SKM-1 treated with dmso at 0.1 percent for 144 hours (cell line): ENCODE data around the gene CSH1.
"Not testable (repeated sequence)": the region's sequence is repeated elsewhere in the genome, so short reads cannot be mapped to it uniquely, and the experiment has no call there.

Source experiments
- DNase-seq: peaks from one replicate; lab custom pipeline; 2025; ENCODE audit not compliant: unreplicated experiment; lab: John Stamatoyannopoulos, UW

CSH1 gene

DNA sequence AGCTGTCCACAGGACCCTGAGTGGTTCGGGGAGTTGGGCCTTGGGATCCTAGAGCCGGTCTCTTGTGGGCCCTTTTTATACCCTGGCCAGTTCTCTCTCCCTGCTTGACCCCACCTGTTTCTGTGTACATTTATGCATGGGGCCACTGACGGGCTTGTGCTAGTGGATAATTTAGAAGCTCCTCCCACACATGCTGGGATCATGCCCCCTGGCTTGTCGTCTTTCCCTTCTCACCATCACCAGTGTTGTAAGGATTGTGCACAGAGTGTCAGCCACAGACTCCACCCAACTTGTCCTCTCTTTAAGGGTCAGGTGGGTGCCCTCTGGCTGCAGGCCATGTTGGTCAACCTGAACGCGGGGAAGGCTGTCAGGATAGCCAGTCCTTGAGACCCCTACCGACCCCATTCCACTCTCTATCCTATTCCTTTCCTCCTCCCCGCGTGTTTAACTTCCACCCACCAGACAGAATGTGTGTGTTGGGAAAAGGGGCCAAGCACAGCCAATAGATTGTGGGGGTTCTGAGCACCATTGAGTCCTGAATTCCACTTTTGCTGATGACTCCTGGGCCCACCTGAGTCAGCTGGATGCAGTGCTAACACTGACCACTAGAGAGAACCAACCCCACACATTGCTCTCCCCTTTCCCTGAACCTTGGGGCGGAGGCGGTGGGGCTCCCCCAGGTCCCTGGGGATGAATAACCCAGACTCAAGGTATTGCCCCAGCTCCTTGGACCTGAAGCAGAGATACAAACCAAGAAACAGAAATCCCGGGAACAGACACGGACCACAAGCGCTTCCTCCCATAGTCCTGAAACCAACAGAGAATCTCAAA is at the start of gene CSH1:
Gene CSH1 (minus strand): TSS at position 51 of the 831 bp plus-strand sequence. CDS start 63 bp downstream, outside the sequence.
- not testable (repeated sequence) for DNase-seq

- DNase-seq: no peak
These were observed 49.5 kb upstream of the CSH1 start for GRCh38 chr17:63945784-63946439.

DNA sequence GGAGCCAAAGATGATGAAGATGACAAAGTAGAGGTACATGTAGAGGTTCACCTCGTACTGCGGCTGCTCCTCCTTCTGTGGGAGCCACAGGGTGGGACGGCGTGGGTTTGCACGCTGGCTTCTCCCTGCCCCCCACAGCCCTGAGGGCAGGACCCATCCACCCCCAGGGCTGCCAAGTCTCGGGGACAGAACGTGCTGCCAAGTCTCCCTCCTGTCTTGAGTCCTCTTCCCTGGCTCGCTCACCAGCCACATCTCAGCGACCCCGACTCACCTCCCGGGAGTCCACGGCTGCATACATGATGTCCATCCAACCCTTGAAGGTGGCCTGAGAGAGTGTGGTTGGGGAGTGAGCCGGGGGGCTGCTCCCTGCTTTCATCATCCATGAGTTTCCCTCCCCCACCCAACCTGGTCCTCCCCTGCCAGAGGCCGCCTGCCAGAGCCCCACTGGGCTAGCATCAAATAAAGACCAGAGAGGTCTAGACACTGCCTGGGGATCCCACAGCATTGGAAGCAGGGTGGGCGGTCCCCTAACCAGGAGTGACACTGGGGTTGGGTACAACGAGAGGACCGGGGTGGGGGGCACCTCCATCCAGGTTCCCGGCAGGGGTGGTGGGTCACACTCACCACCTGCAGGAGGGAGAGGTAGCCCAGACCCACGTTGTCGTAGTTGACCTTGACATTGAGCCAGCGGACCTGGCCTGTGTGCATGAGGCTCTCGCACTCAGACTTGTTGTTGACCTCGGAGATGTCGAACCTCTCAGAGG is 48.5 kb upstream of the CSH1 start:
- no peak for DNase-seq

DNA sequence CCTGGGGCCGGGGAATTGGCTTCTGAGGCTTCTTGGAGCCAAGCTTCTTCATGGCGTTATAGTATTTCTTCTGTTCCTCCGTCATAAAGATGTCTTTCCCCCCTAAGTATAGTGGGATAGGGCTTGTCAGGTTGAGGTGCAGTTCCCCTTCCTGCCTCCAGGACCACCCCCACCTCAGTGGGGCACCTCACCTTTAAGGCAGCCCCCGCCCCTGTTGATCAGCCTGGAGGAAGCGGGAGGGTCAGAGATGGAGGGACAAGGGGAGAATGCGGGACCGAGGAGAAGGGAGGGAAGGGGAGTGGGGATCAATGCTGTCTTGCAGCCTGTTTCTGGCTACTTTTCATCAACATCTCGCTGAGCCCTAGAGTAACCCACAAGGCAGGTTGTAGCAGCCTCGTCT is 47.4 kb upstream of the CSH1 start:
- DNase-seq: no peak

- no peak for DNase-seq
These were observed 46.1 kb upstream of the CSH1 start for GRCh38 chr17:63942309-63942985.

GRCh38 chr17:63941751-63942150 is 45.4 kb upstream of the CSH1 start:
- no peak for DNase-seq

- DNase-seq: no peak
These were observed 44.8 kb upstream of the CSH1 start for GRCh38 chr17:63941162-63941561.

DNA sequence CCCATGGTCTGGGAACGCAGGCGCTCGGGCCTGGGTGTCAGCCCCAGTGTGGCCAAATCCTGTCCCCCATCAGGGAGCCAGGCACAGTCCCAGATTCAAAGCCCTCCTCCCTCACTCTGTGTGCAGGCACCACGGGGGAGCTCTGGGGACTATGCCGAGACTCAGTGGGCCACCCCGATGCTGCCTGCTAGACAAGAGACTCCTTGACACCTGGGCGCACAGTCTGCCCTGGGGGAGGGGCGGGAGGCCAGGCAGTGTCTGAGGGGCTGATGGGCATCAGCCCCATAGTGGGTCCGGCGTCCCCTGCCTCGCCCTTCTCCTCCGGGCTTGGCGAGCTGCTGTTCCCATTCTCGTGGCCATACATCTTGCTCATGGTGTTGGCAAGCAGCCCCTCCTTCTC is 44.2 kb upstream of the CSH1 start:
- DNase-seq: no peak

- no peak for DNase-seq
These were observed 43.5 kb upstream of the CSH1 start for GRCh38 chr17:63939884-63940283.

GRCh38 chr17:63939401-63939800 is 43.0 kb upstream of the CSH1 start:
- DNase-seq: no peak

DNA sequence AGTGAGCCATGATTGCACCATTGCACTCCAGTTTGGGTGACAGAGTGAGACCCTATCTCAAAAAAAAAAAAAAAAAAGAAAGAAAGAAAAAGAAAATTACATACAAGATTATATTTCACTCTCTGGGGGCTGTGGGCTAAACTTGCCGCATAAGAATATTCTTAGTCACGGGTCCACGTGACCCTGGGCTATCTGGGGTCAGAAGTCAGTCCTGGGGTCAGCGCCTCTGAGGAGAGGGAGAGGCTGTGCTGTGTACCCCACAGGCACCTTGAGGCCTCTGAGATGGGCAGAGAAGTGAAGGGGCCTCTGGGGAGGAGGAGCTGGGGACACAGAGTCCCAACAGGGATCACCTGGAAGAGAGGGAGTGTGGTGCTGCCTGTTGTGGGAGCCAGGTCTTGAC is 41.5 kb upstream of the CSH1 start:
- DNase-seq: no peak

DNA sequence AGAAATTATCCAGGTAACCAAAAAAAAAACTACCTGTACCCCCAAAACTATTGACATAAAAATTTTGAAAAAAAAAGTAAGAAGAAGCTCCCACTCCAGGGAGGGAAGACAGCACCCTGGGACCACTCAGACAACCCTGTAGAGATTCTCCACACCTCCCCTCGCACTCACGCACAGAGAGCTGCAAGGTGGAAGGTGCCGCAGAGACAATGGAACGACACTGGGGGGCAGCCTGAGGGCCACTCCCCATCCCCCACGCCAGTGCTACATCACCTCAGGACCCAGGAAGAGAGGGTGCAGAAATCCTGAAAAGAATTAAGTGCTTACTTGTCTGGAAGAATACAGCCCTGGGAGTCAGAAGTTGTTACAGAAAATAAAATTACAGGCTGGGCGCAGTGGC is 40.9 kb upstream of the CSH1 start:
- no peak for DNase-seq

GRCh38 chr17:63934183-63935112 is 38.1 kb upstream of the CSH1 start:
- DNase-seq: peak; percentile 11

DNA sequence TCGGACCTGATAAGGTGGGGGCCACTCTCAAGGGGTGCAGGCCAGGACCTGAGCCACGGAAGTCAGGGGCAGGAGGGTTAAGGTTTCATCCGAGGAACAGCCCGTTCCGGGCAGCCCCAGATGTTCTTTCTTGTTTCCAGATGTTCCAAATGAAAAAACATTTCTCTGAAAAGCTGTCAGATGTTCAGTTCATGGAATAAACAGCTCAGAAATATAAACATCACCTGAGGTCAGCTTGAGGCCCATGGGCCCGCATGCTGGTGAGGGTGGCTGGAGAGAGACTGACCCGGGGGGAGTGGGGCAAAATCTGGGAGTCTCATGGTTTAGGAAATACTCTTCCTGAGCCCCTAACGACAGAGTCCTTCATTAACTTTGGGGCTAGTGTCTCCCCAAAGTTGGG is 37.2 kb upstream of the CSH1 start:
- DNase-seq: no peak

GRCh38 chr17:63932721-63933120 is 36.3 kb upstream of the CSH1 start:
- DNase-seq: no peak

- DNase-seq: no peak
These were observed 35.7 kb upstream of the CSH1 start, which contains the start of gene CD79B for GRCh38 chr17:63931981-63932561. Gene CD79B (minus strand): TSS chr17:63932331. CDS start chr17:63932261, 70 bp downstream.

- peak; percentile 21 for DNase-seq
These were observed 34.7 kb upstream of the CSH1 start for GRCh38 chr17:63930951-63931575.

GRCh38 chr17:63929860-63930766 is 33.7 kb upstream of the CSH1 start:
- DNase-seq: no peak
